Glutamatergic neuron (in vitro differentiated cells): ENCODE results near the gene MRM2. TPM values are rescaled to one million over a fixed set of nuclear protein-coding genes. Genes with fewer than 3 reads are reported as not detected.

Source experiments
- DNase-seq: peaks from one replicate; pipeline ENCODE4 v3.0.0; 2022
- H3K27ac Mint-ChIP-seq: one replicate; pipeline ENCODE4 v1.8.0; 2020; ENCODE audit warnings: mild to moderate bottlenecking, mixed read lengths, inconsistent platforms; ENCODE audit not compliant: unreplicated experiment
- H3K27me3 Mint-ChIP-seq: one replicate; pipeline ENCODE4 v1.8.0; 2020; ENCODE audit warnings: mild to moderate bottlenecking, moderate library complexity, mixed read lengths, inconsistent platforms; ENCODE audit not compliant: unreplicated experiment
- H3K36me3 Mint-ChIP-seq: one replicate; pipeline ENCODE4 v1.8.0; 2020; ENCODE audit warnings: mild to moderate bottlenecking, mixed read lengths, inconsistent platforms; ENCODE audit not compliant: unreplicated experiment
- H3K4me1 Mint-ChIP-seq: one replicate; pipeline ENCODE4 v1.8.0; 2020; ENCODE audit warnings: mild to moderate bottlenecking, low read depth, mixed read lengths, inconsistent platforms; ENCODE audit not compliant: unreplicated experiment
- H3K4me3 Mint-ChIP-seq: one replicate; pipeline ENCODE4 v1.8.0; 2020; ENCODE audit warnings: mild to moderate bottlenecking, mixed read lengths, inconsistent platforms; ENCODE audit not compliant: unreplicated experiment
- H3K9me3 Mint-ChIP-seq: one replicate; pipeline ENCODE4 v1.8.0; 2020; ENCODE audit warnings: mild to moderate bottlenecking, moderate library complexity, mixed read lengths, inconsistent platforms; ENCODE audit not compliant: unreplicated experiment
- total RNA-seq: library from RNA; stranded (reverse); fragmentation: NEBNext Ultra II Directional; extraction: Animal tissue kit (Norgen Biotek cat#: 25700); gene quantifications from one replicate; pipeline ENCODE4 v1.2.1, GENCODE V29; 2021; ENCODE audit not compliant: unreplicated experiment
- TF ChIP-seq, protein P1 (sequence below): fragments of 200-600 bp; sonication (generic); IDR thresholded peaks from one replicate; pipeline ENCODE4 v1.5.0; 2021; ENCODE audit not compliant: partially characterized antibody, unreplicated experiment

The MRM2 gene
- total RNA-seq, 1 donor from 2014 or later = 28.1 TPM

GRCh38 chr7:2233926-2234325 lies 8.1 kb downstream of the MRM2 start:
- peaks cover 3% of the 10 kb centered on the region for H3K9me3 Mint-ChIP-seq
- H3K36me3 Mint-ChIP-seq = peaks cover 4% of the 10 kb centered on the region
- H3K27ac Mint-ChIP-seq = peak overlapping the region; percentile 75
- TF ChIP-seq, protein P1, sequence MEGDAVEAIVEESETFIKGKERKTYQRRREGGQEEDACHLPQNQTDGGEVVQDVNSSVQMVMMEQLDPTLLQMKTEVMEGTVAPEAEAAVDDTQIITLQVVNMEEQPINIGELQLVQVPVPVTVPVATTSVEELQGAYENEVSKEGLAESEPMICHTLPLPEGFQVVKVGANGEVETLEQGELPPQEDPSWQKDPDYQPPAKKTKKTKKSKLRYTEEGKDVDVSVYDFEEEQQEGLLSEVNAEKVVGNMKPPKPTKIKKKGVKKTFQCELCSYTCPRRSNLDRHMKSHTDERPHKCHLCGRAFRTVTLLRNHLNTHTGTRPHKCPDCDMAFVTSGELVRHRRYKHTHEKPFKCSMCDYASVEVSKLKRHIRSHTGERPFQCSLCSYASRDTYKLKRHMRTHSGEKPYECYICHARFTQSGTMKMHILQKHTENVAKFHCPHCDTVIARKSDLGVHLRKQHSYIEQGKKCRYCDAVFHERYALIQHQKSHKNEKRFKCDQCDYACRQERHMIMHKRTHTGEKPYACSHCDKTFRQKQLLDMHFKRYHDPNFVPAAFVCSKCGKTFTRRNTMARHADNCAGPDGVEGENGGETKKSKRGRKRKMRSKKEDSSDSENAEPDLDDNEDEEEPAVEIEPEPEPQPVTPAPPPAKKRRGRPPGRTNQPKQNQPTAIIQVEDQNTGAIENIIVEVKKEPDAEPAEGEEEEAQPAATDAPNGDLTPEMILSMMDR = no peak
- DNase-seq = no peak
- H3K27me3 Mint-ChIP-seq = peaks cover 5% of the 10 kb centered on the region
- peaks cover 8% of the 10 kb centered on the region for H3K4me1 Mint-ChIP-seq
- peak overlapping the region; percentile 81 for H3K4me3 Mint-ChIP-seq

DNA sequence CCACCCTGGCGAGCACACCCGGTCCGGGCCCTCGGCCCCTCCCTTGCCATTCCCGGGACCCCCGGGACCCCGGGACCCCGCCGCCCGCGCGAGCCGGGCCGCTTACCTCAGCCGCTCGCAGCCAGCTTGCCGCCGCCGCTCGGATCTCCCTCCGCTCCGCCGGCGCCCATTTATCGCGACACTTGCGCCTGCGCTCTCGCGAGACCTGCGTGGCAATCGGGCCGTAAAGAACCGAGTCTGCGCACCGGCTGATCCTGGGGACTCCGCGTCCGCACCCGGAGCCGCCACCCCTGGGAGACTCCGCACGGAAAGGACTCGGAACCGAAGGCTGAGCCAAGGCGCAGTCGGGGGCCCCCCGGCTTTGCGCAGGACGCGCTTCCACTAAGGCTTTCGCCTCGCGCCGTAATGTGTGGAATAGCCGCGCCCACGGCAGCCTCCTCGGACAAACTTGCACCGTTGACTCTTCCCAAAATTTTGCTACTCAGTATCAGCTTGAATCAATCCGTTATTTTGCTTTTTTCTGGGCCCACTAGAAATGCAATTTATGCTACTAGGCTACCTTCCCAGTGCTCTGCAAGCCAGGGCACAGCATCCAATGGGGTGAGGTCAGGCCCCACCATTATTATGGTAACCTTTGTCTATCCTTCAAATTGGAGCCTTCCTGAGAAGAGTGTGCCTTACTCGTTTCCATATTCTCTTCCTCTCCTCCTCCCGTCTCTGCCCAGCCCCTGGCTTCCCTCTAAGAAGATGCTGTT lies 9.1 kb downstream of the MRM2 start, which contains the start of gene MAD1L1:
TSS of gene MAD1L1 (minus strand) at position 180 of the 755 bp plus-strand sequence. CDS start 2,812 bp downstream, outside the sequence.
- Mint-ChIP-seq H3K36me3 (peaks cover 4% of the 10 kb centered on the region), H3K4me3 (peak within 1 kb of the TSS; percentile 99), H3K4me1 (peaks cover 8% of the 10 kb centered on the region), H3K27me3 (peaks cover 5% of the 10 kb centered on the region), H3K9me3 (peaks cover 5% of the 10 kb centered on the region), H3K27ac (peak within 1 kb of the TSS; percentile 99)
- DNase-seq = peak; percentile 97
- TF ChIP-seq, protein P1 = no peak

DNA sequence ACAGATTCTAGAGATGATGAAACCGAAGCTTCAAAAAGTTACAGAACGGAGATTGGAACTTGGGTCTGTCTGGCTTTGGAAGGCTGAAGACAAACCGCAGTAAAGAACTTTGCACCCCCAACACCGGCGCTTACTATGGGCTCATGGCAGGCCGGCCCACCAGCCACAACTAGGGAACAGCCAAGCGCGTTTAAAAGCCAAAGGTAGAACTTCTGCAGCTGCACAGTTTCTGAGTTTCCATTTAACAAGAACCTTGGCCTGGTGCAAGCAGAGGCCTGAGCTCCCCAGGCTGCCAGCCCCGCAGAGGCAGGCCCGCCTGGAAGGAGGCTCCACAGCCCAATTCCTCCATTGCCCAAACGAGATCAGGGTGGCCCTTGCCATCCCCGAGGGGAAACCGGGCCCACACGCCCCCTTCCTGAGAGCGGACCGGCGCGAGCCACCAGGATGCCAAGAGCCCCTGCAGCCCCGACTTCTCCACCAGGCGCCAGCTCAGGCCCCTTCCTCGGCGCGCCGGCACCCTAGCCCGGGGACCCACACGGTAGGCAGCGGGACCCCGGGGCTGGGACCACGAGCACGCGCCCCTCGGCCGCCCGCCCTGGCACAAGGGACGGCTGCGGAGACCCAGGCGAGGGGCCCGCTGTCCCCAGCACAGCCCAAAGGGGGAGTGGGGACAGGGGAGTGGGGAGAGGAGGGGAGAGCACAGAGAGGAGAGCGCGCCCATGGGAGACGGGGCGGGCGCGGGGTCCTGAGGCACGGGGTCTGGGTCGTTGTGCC lies 9.8 kb downstream of the MRM2 start:
- Mint-ChIP-seq H3K9me3 (peaks cover 5% of the 10 kb centered on the region), H3K4me3 (peak overlapping the region; percentile 80), H3K4me1 (peaks cover 8% of the 10 kb centered on the region), H3K27me3 (peaks cover 5% of the 10 kb centered on the region), H3K27ac (peak overlapping the region; percentile 72), H3K36me3 (peaks cover 4% of the 10 kb centered on the region)
- TF ChIP-seq, protein P1 = no peak
- DNase-seq = peak; percentile 45

- Mint-ChIP-seq H3K27ac (no peak overlapping the region), H3K36me3 (peaks cover 4% of the 10 kb centered on the region), H3K27me3 (peaks cover 8% of the 10 kb centered on the region), H3K4me1 (peaks cover 8% of the 10 kb centered on the region), H3K4me3 (peak overlapping the region; percentile 25), H3K9me3 (peaks cover 5% of the 10 kb centered on the region)
- DNase-seq = no peak
- TF ChIP-seq, protein P1 = no peak
Measured at GRCh38 chr7:2230882-2231281, 11.1 kb downstream of the MRM2 start.
